Germinal center (tissue), 1 donor: ENCODE results near the gene MRM2.
A peak's percentile ranks its signal among the peaks of the same experiment; 100 is the strongest.

ENCODE experiments used
- DNase-seq: peaks from one replicate; pipeline ENCODE4 v3.0.0; 2012; ENCODE audit warnings: mixed read lengths, low spot score

MRM2 gene

DNA sequence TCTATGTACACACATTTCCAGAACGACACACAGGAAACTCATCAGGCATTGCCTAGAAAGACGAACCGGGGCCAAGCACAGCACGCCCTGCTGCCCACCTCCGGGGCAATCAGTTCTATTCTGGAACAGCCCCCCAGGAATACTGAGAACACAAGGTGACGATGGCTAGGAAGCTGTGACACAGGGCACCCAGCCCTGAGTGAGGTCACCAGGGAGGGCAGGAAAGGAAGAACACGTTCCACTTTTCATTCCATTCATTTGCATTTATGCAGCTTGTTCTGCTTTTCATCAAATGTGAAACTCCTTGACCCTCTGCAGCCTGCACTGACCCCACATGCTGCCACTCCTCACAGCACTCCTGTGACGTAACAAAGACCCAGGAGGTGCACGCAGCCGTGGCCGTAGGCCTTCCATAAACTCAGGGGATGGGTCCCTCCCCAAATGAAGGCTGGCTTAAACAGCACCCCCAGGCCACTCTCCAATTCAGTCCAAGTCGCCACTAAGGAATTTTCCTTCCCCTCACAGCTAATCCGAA is 38.2 kb downstream of the MRM2 start:
- peak; percentile 63 for DNase-seq

DNA sequence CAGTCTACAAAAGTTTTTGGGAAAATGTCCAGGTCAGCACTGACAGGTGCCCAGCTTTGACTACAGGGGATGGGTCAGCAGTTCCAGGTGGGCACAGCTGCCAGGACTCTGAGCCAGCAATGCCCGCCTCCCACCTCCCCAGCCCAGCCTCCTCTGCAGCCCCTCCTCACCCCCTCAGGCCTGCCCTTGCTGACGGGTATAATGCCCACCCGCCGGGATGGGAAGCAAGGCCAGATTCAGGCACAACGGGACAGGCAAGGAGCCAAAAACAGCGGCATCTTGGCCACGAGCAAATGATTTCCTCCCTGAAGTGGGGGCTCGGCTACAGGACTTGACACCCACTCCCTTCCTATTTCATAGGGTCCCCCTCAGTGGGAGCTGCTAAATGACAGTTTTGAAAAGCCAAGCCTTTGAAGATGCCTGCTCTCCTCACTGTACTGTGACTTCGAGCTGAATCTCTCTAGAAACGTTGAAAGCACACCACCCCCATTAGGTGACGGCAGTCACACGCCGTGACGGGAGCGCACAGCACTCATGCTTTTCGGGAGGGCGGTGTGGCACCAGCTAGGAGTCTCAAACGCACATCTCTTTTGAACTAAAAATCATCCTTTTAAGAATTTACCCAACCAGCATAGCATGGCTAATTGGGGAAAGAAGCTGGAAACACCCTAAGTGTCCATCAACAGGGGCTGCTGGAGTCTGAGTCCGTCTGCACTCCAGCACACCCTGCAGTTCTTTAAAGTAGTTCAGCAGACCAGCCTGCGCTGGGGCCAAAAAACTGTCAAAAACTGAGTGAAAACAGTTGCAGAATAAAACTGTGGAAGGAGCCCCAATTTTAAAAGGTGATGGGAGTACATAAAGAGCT is 38.9 kb downstream of the MRM2 start:
- no peak for DNase-seq

DNA sequence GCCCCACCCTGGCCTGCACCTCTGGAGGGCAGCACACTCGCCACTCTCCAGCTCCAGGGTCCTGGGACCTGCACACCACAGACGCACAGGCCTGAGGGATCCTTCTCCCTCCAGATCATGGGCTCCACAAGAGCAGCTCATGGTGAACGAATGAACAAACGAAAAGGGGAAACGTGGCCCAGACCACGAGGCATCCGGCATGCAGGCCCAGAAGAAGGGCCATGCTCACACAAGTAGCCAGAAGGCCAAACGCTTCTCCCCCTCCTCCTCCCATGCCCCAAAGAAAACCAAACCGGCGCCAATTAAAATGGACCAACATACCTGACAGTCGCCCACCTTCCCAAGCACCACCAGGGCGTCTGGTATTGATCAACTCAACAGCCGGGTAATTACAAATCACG is 39.6 kb downstream of the MRM2 start:
- no peak for DNase-seq

DNA sequence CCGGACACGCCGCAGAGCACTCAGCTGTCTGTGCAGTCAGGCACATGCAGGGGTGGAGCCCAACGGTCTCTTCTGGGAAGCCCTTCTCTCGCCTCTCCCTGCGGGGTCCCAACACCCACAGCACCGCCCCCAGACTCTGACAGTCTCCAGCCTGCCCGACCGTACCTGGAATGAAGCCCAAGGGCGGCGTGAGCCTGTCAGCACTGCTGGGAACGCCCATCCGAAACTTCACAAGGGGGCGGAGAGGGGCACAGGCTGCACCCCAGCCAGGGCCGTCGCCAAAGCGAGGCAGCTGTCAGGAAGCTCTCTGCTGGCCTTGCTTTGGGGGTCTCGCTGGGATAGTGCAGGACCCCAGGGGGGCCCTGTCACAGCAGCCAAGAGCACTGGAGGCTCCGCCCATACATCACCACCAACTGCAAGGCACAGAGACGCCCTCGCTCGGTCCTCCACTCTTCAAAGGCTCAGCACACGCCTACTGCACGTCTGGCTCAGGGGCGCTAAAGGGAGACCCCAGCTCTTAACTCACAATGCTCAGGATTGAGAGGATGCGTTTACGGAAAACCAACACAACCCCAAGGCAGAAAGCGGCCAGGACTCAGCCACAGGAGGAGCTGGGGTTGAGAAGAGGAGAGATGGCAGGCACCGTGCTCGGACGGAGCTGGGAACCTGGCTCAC is 40.2 kb downstream of the MRM2 start:
- no peak for DNase-seq

DNA sequence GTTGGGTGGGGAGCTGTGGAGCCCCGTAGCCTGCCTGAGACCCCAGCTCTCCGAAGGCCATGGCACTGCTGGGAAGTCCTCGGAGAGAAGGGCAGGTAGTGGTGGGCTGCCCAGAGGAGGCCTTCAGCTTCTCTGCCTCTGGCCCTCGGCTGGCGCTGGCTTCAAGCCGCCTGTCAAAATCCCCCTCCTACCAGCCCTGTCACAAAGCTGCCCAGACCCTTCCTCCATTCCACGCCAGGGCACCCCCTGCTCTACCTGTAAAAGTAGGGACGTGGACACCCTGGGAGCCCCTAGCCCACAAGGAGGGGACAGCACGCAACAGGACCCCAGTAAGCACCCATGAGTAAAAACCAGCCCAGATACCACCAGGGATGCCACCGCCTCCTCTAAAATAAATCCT is 40.9 kb downstream of the MRM2 start:
- no peak for DNase-seq

DNA sequence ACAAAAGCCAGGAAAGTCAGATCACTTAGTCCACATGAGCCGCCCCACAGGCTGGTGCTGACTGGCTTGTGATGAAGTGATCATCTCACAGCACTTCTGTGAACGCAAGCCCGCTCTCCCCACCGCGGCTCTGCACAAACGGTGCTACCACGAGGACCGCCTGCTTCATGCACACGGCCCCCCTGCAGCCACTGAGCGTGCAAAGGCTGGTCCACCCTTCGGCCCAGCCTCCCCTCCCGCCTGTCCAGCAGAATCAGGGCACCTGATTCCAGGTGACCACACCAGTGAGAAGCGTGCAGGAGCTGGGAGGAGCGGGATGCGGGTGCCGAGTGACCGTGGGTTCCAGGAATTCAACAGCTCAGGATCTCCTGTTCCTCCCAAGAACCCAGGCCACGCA is 41.4 kb downstream of the MRM2 start:
- no peak for DNase-seq

DNA sequence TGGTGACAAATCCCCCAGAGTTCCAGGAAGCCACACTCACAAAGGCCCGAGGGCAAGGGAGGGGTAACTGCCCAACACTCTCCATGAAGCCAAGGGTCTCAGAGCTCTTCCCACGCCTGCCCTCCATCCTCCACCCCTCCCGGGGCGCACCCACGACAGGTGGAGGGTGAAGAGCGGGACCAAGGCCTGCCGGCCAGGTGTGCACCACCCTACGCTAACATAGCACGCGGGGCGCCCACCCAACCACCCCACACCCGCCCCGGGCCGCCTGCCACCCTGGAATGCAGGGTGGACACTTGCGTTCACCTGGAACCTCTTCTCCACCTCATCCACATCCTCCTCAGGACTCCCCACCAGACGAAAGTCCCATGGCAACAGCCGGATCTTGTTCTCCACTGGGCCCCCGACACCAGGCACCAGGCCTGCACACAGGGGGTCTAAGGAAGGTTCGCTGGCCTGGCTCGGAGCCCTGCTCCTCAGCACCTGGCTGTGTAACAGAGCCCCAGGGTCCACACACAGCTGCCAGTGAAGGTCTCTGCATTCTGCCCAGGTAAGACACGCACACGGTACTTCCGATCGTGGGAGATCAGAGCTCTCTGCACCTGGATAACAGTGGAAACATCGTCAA is 41.9 kb downstream of the MRM2 start:
- no peak for DNase-seq

DNA sequence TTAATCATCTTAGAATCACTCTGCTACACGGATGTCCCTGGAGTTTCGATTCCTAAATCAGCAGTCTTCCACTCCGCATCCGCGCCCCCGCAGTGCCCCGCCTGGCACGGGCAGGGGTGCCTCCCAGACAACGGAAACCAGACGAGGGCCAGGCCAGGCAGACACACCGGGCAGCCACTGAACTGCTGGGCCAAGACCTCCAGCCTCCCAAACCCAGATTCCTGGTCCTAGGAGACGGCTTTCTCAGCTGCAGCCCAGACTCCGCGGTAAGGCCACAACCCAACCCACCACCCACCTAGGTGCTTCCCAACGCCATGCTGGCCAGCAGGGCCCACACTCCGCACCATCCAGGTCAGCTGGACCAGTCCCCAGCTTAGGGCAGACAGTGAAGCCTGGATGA is 42.5 kb downstream of the MRM2 start:
- DNase-seq = no peak

DNA sequence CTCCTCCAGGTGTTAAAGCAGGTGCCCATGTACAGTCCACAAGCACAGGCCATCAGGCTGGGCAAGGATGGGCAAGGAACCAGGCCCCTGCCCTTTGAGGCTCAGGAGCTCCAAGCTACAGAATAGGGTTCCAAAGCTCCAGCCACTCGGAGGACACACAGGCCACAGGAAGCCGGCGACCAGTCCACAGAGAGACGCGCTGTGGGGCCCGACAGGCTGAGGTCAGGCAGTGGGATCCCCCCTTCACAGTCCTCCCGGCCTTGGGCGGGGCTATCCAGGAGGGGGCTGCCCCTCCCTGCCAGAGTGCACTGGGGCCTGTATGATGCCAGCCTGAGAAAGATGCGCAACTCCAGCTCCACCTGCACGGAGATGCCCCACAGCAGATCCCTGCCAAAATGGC is 43.2 kb downstream of the MRM2 start:
- no peak for DNase-seq

DNA sequence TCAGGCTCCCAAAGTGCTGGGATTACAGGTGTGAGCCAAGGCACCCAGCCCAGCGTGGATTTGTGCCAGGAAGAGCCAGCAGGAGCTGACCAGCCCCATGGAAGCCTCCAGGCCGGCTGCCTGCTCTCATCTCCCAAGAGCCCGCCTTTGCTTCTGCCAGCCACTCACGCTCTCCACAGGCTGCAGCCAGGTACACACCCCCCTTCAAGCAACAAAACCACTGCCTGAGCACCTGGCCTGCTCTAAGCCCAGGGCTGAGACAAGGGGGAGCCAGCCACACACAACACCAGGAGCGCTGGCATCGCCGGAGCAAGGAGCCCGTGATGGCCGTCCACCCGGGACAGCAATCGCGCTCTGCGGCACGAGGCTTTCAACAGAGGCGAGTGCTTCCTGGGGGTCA is 43.8 kb downstream of the MRM2 start:
- DNase-seq = no peak

DNA sequence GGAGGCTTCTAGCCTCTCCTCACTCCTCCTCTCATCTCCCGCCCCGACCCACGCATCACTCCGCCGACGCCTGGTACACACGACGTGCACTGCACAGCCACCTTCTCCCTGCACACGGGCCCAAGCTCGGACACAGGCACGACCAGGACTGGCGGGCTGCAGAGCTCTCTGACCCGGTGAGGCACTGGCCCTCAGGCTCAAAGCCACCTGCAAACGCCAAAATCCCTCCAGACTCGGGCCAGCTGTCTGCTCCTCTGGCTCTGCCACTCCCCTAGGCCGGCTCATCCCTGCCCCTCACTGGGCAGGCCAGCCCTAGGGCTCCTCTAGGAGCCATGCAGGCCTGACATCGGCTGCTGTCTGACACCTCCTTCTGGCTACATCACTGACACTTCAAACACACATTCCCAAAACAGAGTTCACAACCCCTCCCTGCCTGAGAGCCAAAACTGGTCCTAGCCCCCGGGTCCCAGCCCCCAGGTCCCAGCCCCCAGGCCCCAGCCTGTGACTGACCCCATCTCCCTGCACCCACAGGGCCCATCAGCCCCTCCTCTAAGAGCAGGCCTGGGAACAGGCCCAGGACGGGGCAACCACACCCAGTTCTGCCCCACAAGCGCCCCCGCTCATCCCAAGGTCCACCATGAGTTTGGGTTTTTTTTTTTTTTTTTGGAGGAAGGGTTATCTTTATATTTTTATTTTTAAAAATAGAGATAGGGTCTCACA is 44.4 kb downstream of the MRM2 start:
- no peak for DNase-seq

DNA sequence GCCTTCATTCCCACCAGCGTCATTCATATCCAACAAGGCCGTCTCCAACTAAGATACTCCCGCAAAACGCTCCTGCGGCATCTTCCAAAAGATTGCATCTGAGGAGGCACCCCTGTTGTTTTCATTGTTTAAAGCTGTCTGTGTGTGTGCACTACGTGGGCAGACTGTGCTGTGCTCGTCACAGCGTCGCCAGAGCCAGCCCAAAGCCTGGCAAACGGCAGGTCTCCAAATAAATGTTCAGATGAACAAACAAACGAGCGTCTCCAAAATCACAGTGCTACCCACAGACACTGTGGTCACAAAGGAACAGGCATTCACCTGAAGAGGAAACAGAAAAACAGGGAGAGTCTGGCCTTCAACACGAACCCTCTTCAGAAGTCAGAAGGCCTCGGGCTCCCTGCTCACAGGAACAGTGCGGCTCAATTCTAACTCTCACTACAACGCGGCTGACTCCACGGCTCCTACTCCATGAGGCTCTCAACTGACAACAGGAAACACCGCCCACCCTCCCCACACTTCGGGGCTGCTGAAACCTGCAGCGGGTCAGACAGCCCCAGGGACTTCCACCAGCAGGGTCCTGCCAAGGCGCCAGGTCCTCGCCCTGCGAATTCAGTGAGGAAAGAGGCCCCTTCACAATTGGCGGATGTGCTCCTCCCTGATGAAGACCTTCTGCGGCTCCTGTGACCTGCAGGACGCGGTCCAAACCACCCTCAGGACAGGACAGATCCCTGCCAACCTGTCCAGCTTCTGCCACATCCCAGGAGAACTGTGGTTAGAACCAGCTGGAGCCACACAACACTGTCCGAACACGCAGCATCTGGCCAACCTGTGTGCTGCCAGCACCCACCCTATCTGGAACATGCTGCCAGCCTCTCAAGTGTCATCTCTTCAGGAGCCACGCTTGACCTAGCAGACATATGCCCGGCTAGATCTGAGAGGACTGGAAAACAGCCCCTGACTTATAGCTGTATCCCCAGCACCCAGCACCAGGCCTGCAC is 45.3 kb downstream of the MRM2 start:
- DNase-seq = no peak

DNA sequence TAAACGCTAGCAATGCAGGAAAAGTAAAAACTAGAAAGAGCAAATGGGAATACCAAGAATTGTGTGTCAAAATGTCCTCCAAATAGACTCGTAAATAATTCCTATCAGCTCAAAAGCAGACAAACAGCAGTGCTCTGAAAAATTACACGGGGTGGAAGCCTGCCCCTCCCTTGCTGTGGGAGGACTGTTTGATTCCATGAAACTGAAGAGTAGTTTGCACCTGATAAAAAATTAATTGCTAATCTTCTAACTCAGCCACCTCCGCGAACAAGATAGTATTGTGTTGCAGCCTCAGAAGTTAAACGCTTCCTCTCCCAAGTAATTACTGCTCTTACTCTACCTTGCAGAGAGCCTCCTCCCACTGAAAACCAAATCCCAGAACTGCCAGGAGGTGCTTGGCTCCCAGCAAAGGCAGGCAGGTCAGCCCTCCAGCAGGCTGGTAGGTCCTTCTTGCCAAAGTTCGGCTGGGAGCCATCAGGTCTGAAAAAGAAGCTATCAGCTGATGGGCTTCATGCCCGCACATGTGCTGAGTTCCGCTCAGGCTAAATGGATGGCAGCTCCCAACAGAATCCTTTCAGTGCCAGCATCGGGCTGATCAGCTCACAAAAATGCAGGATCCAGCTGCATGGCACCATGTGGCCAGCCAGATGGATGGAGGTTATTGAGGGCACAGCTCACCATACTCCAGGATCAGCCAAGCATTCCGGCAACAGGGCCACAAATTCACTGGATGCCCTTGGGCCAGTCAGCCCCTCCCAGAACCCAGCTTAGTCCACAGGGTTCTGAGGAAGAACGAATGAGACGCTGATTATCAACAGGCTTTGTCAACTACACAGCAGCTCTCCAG is 46.4 kb downstream of the MRM2 start:
- DNase-seq = no peak

DNA sequence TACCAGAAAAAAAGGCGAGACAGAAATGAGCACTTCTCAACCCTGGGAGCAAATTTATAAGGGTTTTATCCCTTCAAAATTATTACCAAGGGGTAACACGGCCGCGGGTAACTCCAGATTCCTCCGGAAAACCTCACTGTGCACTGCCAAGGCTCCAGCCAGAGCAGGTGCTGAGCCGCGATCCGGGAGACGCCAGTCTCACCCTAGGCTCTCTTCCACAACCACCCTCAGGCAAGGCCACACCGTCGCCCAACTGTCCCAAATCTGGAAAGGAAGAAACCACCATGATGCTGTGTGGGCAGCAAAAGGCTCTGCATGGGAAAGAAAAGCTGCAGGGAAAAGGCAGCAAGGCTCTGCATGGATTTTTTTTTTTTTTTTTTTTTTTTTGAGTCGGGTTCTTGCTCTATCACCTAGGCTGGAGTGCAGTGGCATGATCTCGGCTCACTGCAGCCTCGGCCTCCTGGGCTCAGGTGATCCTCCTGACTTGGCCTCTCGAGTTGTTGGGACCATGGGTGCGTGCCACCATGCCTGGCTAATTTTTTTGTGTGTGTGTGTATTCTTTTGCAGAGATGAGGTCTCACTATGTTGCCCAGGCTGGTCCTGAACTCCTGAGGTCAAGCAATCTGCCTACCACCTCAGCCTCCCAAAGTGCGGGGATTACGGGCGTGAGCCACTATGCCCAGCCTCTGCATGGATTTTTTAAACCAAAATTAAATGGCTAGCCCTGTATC is 48.3 kb downstream of the MRM2 start:
- no peak for DNase-seq

DNA sequence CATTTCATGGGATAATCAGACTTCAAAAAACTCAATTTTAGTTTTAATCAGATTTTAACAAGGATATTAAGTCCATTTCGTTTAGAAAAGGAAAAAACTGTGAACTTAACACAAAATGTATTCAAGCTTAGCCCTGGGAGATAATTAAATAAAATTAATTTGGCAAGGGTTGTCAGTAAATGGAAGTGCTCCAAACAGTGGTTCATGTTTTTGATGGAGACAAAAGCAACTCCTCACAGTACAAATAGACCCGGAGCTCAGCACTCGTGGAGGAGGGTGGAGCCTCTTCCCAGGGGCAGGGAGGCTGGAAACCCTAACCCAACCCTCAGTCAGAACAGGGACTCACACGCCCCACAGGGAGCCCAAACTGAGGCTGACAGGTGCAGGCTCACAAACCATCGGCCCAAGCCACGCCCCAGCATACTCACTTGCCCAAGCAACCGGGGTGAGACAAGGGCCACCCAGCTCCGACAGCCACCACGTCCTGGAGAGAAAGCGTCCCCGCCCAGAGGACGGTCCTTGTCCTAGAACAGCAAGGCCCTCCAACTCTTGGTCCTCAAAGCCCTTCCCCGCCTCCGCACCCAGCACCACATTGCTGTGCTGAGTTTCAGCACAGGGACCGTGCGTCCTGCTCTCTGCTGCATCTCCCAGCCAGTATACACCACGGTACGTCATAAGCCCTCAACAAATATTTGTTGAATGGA is 49.0 kb downstream of the MRM2 start:
- DNase-seq = no peak

DNA sequence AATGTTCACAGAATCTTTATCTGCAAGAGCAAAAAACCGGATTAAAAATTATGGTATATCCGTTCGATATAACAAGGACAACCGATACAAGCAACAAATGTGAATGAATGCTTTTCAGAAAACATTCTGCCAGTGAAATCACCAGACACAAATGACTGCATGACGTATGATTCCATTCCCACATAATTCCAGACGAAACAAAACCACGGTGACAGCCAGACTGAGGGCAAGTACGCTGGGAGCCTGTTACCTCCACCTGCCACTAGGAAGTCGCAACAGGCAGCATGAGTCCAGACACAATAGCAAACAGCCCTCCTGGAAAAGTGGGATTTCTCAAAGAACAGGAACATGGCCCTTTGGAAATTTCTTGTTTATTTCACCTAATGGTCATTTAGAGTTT is 51.0 kb downstream of the MRM2 start:
- DNase-seq = no peak

DNA sequence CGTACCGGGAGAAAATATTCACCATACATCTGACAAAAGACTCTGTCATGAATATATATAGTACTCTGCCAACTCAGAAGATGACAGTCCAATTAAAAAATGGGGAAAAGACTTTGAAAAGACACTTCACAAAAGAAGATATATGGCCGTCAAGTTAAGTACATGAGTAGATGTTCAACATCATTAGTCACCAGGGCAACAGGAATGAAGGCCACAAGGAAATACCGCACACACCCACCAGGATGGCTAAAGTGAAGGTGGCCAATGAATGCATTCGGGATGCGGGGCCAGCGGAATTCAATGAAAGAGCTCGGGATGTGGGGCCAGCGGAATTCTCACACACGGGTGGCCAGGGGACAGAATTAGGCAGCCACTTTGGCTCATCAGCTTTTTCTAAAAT is 51.5 kb downstream of the MRM2 start:
- DNase-seq = no peak

DNA sequence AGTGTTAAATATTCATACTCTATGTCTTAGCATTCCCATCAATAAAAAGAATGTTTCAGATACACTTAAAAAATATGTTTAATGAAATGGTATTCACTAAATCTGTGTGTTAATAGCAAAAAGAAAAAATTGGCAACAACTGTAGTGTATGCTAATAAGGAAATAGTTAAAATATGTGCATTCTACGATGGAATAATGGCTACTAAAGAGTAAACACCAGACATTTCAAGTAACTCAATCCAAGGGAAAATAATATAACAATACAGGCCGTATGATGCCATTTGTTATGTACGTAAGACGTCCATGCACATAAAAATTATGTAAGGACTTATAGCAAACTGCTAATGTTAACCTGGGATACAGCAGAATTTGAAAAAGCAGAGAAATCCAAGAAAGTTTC is 55.8 kb downstream of the MRM2 start:
- no peak for DNase-seq

DNA sequence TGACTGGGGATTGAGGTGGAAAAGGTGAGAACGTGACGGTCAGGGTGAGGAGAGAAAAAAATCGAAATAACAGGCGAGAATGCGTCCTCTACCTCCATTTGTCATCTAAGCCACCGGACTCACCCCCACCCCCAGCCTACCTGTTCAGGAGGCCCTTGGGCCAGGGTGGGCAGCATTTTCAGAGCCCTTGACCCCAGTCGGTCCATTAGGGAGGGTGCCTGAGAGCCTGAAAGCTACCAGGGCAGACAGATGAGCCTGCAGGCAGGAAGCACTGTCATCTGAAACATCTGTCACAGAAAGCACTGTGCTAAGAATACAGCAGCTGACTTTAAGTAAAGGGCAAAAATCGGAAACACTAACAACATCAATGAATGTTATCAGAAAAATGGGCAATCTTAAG is 56.3 kb downstream of the MRM2 start:
- no peak for DNase-seq
